ENCODE results near the gene GPC6. TPM values are rescaled to one million over a fixed set of nuclear protein-coding genes. Genes with fewer than 3 reads are reported as not detected.

The GPC6 gene
- total and polyA plus RNA-seq, 12 donors: 0.15 to 5.4 (median 2.5) TPM

GRCh38 chr13:93649496-93649895 is 422.9 kb downstream of the GPC6 start:
- H3K4me1 ChIP-seq: no peaks in the 10 kb centered on the region
- no peaks in the 10 kb centered on the region for H3K36me3 ChIP-seq
- intact Hi-C loops (cut with DNase I): no loop called here
- H3K9me3 ChIP-seq: no peaks in the 10 kb centered on the region
- no peak for ATAC-seq
- H3K27me3 ChIP-seq: no peaks in the 10 kb centered on the region
- no peak overlapping the region for H3K4me3 ChIP-seq
- no peak overlapping the region for H3K27ac ChIP-seq
- DNase-seq: no peak
- no peak for TF ChIP-seq CTCF (IDR thresholded peaks at IDR 0.05)
- WGBS, 2 donors: 72 to 76% methylated on average over 2 of the region's 2 CpGs

DNA sequence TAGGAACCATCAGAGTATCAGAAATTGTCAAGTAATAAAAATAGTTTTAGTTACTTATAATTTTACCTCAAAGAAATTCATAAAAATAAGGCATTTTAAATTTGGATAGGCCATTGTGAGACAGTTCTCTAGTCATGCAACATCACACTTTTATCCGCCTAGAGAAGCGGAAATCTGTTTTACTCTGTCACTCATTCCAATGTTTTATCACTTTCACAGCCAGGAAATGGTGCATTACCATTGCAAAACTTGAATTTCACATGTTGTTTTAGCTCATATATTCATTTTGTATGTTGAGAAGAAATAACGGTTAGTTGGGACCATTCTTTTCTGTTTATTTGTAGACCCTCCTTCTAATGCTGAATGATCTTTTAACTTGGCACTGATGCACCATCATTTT is 427.2 kb downstream of the GPC6 start:
- 80 to 85% methylated on average over 3 of the region's 3 CpGs for WGBS, 2 donors
- Histone ChIP-seq H3K27me3 (no peaks in the 10 kb centered on the region), H3K27ac (no peak overlapping the region), H3K4me3 (no peak overlapping the region), H3K36me3 (no peaks in the 10 kb centered on the region), H3K4me1 (no peaks in the 10 kb centered on the region), H3K9me3 (peaks cover 0 to 20% (median 0%) of the 10 kb centered on the region in 11 donors)
- intact Hi-C loops (cut with DNase I): no loop called here
- ATAC-seq (no peak), DNase-seq (no peak)
- TF ChIP-seq CTCF (IDR thresholded peaks at IDR 0.05): no peak

- Histone ChIP-seq H3K4me3 (no peak overlapping the region), H3K4me1 (no peaks in the 10 kb centered on the region), H3K27me3 (no peaks in the 10 kb centered on the region), H3K9me3 (peaks cover 0 to 34% (median 8%) of the 10 kb centered on the region in 11 donors), H3K36me3 (no peaks in the 10 kb centered on the region), H3K27ac (no peak overlapping the region)
- DNase-seq (no peak), ATAC-seq (peak in 1 of 8 donors; percentile 35)
- WGBS, 2 donors: 39 to 41% methylated on average over 1 of the region's 1 CpG
- intact Hi-C loops (cut with DNase I): loop anchor here in 1 of 10 donors (1.0 kb wide), 1 partner anchor 15 kb away; no protein-coding TSS in a partner anchor
- TF ChIP-seq CTCF (IDR thresholded peaks at IDR 0.05): no peak
These were observed 428.5 kb downstream of the GPC6 start for GRCh38 chr13:93655154-93655553.

DNA sequence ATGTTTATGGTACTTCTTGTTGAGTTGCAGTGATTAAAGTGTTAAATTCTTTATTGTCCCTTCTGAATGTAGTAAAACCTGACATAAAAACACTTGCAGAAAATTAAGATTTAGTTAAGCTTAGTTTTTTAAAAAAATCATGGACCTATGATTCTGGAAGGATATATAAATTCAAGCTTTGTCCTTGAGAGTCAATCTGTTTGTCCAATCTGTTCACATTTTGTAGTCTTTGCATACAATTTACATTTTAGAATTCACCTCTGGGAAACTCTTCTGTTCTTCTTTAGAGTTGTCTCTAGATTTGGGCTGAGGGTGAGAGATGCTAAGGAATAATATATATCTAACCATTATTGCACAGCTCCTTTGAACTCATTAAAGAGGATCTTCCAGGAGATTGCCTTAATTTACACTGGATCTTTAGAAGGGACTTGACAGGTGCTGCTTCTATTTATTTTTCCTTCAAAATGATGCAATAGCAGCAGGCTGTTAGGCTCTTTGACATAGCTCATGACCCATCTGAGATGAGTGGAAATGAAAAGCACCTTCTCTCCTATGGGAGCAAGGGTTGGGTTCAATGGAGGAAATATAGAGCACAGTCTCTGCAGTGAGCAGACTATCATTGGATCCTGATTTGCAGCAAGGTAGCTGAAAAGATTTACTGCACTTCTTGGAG is 433.9 kb downstream of the GPC6 start:
- intact Hi-C loops (cut with DNase I): no loop called here
- DNase-seq (no peak), ATAC-seq (no peak)
- TF ChIP-seq CTCF (IDR thresholded peaks at IDR 0.05): no peak
- Histone ChIP-seq H3K4me3 (no peak overlapping the region), H3K9me3 (peaks cover 0 to 35% (median 8%) of the 10 kb centered on the region in 11 donors), H3K36me3 (no peaks in the 10 kb centered on the region), H3K27me3 (no peaks in the 10 kb centered on the region), H3K4me1 (no peaks in the 10 kb centered on the region), H3K27ac (no peak overlapping the region)

All from heart right ventricle (tissue), 16 donors.